Choroid plexus epithelial cell (primary cell): ENCODE results near the gene TBATA.

Source experiments
- DNase-seq: peaks from one replicate; pipeline ENCODE4 v3.0.0-alpha.2; 2010; ENCODE audit warnings: low read depth
- H3K4me3 ChIP-seq: 2 replicates; pipeline ENCODE4 v1.5.1; 2011; ENCODE audit warnings: low read depth, mild to moderate bottlenecking, control low read depth, low read length, moderate library complexity
- CTCF ChIP-seq: conservative IDR thresholded peaks from 2 replicates; pipeline ENCODE4 v1.5.1; 2011; ENCODE audit warnings: low read depth, mild to moderate bottlenecking, control low read depth, inconsistent platforms, low read length, moderate library complexity

The TBATA gene

GRCh38 chr10:70748305-70748704 is 36.9 kb downstream of the TBATA start:
- no peak for DNase-seq
- no peak overlapping the region for H3K4me3 ChIP-seq
- TF ChIP-seq CTCF: no peak

GRCh38 chr10:70747192-70747965 is 37.8 kb downstream of the TBATA start:
- no peak for TF ChIP-seq CTCF
- H3K4me3 ChIP-seq: no peak overlapping the region
- DNase-seq: no peak

- DNase-seq: no peak
- TF ChIP-seq CTCF: no peak
Observed at GRCh38 chr10:70745555-70745954, 39.6 kb downstream of the TBATA start.

GRCh38 chr10:70744617-70745143 is 40.5 kb downstream of the TBATA start:
- no peak for DNase-seq
- no peak for TF ChIP-seq CTCF

More at GRCh38 chr10:70745555-70745954, 39.6 kb downstream of the TBATA start:
- H3K4me3 ChIP-seq: no peak overlapping the region

GRCh38 chr10:70743879-70744278 is 41.3 kb downstream of the TBATA start:
- H3K4me3 ChIP-seq: no peak overlapping the region
- TF ChIP-seq CTCF: no peak
- no peak for DNase-seq

More at GRCh38 chr10:70744617-70745143, 40.5 kb downstream of the TBATA start:
- no peak overlapping the region for H3K4me3 ChIP-seq

GRCh38 chr10:70743430-70743788 is 41.8 kb downstream of the TBATA start:
- no peak for TF ChIP-seq CTCF
- DNase-seq: no peak
- H3K4me3 ChIP-seq: no peak overlapping the region
